WTC11 (cell line): ENCODE results near the gene FAM111B.
"Not testable (repeated sequence)": the region's sequence is repeated elsewhere in the genome, so short reads cannot be mapped to it uniquely, and the experiment has no call there.

Experiments used
- ESRRA ChIP-seq: sonication (generic); formaldehyde crosslinking; IDR thresholded peaks from 2 replicates; pipeline ENCODE4 v1.8.1; 2022; ENCODE audit warnings: mild to moderate bottlenecking, missing genetic modification reagents, borderline replicate concordance
- FOXJ3 ChIP-seq: sonication (generic); formaldehyde crosslinking; IDR thresholded peaks from 2 replicates; pipeline ENCODE4 v1.9.0; 2021; ENCODE audit warnings: missing genetic modification reagents, mild to moderate bottlenecking, borderline replicate concordance
- IRF2 ChIP-seq: sonication (generic); formaldehyde crosslinking; IDR thresholded peaks from 2 replicates; pipeline ENCODE4 v1.8.0; 2022; ENCODE audit warnings: low read depth, missing genetic modification reagents, borderline replicate concordance
- NR2C2 ChIP-seq: sonication (generic); formaldehyde crosslinking; IDR thresholded peaks from 2 replicates; pipeline ENCODE4 v1.8.0; 2022; ENCODE audit warnings: mild to moderate bottlenecking, missing genetic modification reagents
- NR3C1 ChIP-seq: sonication (generic); formaldehyde crosslinking; conservative IDR thresholded peaks from 2 replicates; pipeline ENCODE4 v1.8.1; 2023; ENCODE audit warnings: low read depth, mild to moderate bottlenecking, missing genetic modification reagents
- SMAD3 ChIP-seq: sonication (generic); formaldehyde crosslinking; IDR thresholded peaks from 2 replicates; pipeline ENCODE4 v1.8.0; 2022; ENCODE audit warnings: missing genetic modification reagents, mild to moderate bottlenecking, borderline replicate concordance
- ZNF317 ChIP-seq: sonication (generic); formaldehyde crosslinking; IDR thresholded peaks from 2 replicates; pipeline ENCODE4 v1.8.1; 2023; ENCODE audit warnings: low read depth, mild to moderate bottlenecking, moderate library complexity, missing genetic modification reagents, borderline replicate concordance
- TF ChIP-seq, protein P1 (sequence below): sonication (generic); formaldehyde crosslinking; IDR thresholded peaks from 2 replicates; pipeline ENCODE4 v1.8.0; 2023; ENCODE audit warnings: missing genetic modification reagents
- TF ChIP-seq, protein P2 (sequence below): fragments of 200-600 bp; IDR thresholded peaks from 2 replicates; pipeline ENCODE4 v1.8.0; 2022; ENCODE audit warnings: antibody characterized with exemption

DNA sequence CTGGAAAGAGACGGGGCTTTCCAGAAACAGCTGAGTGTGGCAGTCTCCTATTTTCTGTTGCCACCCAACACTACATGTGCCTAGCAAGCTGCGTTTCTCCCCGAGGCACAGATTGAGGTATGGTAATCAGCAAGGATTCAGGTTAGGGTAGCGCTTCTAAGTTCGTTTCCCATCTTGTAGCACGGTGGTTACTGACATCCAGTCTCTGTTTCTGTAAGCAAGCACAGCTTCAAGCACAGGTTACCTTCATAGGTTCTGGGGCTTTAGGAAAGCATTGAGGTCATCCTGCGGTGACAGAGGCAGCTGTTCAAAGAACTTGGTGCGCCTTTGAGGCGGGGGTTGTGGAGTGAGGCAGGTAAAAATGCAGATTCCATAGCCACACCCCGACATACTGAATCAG is 684 bp downstream of the FAM111B start:
- not testable (repeated sequence) for TF ChIP-seq NR2C2 (CRISPR knock-in tag); ZNF317 (CRISPR knock-in tag); ESRRA (CRISPR knock-in tag); NR3C1 (CRISPR knock-in tag); IRF2 (CRISPR knock-in tag); FOXJ3 (CRISPR knock-in tag); SMAD3
- TF ChIP-seq, protein P1, sequence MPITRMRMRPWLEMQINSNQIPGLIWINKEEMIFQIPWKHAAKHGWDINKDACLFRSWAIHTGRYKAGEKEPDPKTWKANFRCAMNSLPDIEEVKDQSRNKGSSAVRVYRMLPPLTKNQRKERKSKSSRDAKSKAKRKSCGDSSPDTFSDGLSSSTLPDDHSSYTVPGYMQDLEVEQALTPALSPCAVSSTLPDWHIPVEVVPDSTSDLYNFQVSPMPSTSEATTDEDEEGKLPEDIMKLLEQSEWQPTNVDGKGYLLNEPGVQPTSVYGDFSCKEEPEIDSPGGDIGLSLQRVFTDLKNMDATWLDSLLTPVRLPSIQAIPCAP (CRISPR knock-in tag) = not testable (repeated sequence)
- TF ChIP-seq, protein P2, sequence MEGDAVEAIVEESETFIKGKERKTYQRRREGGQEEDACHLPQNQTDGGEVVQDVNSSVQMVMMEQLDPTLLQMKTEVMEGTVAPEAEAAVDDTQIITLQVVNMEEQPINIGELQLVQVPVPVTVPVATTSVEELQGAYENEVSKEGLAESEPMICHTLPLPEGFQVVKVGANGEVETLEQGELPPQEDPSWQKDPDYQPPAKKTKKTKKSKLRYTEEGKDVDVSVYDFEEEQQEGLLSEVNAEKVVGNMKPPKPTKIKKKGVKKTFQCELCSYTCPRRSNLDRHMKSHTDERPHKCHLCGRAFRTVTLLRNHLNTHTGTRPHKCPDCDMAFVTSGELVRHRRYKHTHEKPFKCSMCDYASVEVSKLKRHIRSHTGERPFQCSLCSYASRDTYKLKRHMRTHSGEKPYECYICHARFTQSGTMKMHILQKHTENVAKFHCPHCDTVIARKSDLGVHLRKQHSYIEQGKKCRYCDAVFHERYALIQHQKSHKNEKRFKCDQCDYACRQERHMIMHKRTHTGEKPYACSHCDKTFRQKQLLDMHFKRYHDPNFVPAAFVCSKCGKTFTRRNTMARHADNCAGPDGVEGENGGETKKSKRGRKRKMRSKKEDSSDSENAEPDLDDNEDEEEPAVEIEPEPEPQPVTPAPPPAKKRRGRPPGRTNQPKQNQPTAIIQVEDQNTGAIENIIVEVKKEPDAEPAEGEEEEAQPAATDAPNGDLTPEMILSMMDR = not testable (repeated sequence)
